RWPE2 (cell line): Measurements from ENCODE around the gene DDX18.
"Not testable (repeated sequence)": the region's sequence is repeated elsewhere in the genome, so short reads cannot be mapped to it uniquely, and the experiment has no call there.

Source experiments
- ATAC-seq: fragments of 200-7000 bp; cut with Tn5 transposase; 3 replicates; pipeline ENCODE4 v1.9.1; 2021; ENCODE audit warnings: low read depth
- DNase-seq: peaks from one replicate; pipeline ENCODE4 v3.0.0-alpha.2; 2020; ENCODE audit warnings: low spot score
- H3K27ac ChIP-seq: fragments of 450-650 bp; 2 replicates; pipeline ENCODE4 v1.5.1; 2017; ENCODE audit warnings: mild to moderate bottlenecking; ENCODE audit not compliant: poor library complexity, severe bottlenecking
- H3K27me3 ChIP-seq: fragments of 250-450 bp; sonication (Bioruptor Pico); 2 replicates; pipeline ENCODE4 v1.5.1; 2021; ENCODE audit warnings: mild to moderate bottlenecking, moderate library complexity; ENCODE audit not compliant: insufficient read depth, poor library complexity, severe bottlenecking
- H3K36me3 ChIP-seq: fragments of 250-450 bp; sonication (Bioruptor Pico); 2 replicates; pipeline ENCODE4 v1.5.1; 2020; ENCODE audit warnings: low read depth, mild to moderate bottlenecking, moderate library complexity
- H3K4me1 ChIP-seq: fragments of 250-450 bp; sonication (Bioruptor Pico); 2 replicates; pipeline ENCODE4 v1.5.1; 2021; ENCODE audit warnings: mild to moderate bottlenecking, moderate library complexity; ENCODE audit not compliant: insufficient read depth, poor library complexity, severe bottlenecking
- H3K4me3 ChIP-seq: fragments of 250-450 bp; sonication (Bioruptor Pico); 2 replicates; pipeline ENCODE4 v1.5.1; 2021; ENCODE audit warnings: mild to moderate bottlenecking, moderate library complexity; ENCODE audit not compliant: severe bottlenecking
- H3K9me3 ChIP-seq: fragments of 250-450 bp; sonication (Bioruptor Pico); 2 replicates; pipeline ENCODE4 v1.5.1; 2021; ENCODE audit warnings: mild to moderate bottlenecking, moderate library complexity; ENCODE audit not compliant: severe bottlenecking
- TF ChIP-seq, protein P1 (sequence below): fragments of 450-650 bp; IDR thresholded peaks from one replicate; pipeline ENCODE4 v1.5.1; 2017; ENCODE audit warnings: mild to moderate bottlenecking, moderate library complexity; ENCODE audit not compliant: poor library complexity, severe bottlenecking

DDX18 gene

DNA sequence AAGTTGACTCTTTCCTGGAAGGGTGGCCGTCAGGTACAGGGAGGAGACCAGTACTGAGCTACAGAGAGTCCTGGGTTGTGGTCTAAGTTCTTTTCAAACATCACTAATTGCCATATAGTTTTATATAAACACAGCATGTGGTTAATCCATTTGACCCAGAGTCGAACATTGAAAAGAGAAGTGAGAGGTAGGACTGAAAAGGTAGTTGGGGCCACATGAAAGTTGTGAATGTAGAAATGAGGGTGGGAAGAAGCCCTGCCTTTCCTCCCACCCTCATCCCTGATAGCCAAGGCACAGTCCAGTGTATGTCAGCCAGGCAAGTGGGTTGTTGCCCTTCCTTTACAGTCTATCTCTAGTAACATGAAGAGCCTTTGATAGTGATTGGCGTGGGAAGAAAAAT lies 4.4 kb downstream of the DDX18 start:
- TF ChIP-seq, protein P1, sequence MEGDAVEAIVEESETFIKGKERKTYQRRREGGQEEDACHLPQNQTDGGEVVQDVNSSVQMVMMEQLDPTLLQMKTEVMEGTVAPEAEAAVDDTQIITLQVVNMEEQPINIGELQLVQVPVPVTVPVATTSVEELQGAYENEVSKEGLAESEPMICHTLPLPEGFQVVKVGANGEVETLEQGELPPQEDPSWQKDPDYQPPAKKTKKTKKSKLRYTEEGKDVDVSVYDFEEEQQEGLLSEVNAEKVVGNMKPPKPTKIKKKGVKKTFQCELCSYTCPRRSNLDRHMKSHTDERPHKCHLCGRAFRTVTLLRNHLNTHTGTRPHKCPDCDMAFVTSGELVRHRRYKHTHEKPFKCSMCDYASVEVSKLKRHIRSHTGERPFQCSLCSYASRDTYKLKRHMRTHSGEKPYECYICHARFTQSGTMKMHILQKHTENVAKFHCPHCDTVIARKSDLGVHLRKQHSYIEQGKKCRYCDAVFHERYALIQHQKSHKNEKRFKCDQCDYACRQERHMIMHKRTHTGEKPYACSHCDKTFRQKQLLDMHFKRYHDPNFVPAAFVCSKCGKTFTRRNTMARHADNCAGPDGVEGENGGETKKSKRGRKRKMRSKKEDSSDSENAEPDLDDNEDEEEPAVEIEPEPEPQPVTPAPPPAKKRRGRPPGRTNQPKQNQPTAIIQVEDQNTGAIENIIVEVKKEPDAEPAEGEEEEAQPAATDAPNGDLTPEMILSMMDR, result no peak
- Histone ChIP-seq H3K36me3 (peaks cover 84% of the 10 kb centered on the region), H3K4me1 (peaks cover 8% of the 10 kb centered on the region), H3K27me3 (no peaks in the 10 kb centered on the region), H3K9me3 (no peaks in the 10 kb centered on the region), H3K4me3 (no peak overlapping the region), H3K27ac (no peak overlapping the region)
- ATAC-seq (no peak), DNase-seq (no peak)

DNA sequence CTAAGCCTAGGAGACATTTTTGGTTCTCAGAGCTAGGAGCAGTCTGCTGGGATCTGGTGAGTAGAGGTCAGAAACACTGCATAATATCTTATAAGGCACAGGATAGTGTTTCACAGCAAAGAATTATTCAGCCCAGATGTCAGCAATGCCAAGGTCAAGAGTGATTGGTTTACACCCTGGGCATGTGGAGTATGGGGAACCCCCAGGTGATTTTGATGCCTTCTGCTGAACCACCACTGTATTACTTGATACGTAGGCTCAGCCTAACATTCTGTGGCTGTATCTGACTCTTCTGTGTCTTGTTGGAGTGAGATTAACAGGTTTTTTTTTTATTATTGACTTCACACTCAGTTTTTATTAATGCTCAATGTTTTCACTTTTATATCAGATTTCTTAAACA lies 6.0 kb downstream of the DDX18 start:
- no peak for ATAC-seq
- TF ChIP-seq, protein P1, result no peak
- Histone ChIP-seq H3K36me3 (peaks cover 100% of the 10 kb centered on the region), H3K27ac (no peak overlapping the region), H3K9me3 (no peaks in the 10 kb centered on the region), H3K4me1 (peaks cover 7% of the 10 kb centered on the region), H3K27me3 (no peaks in the 10 kb centered on the region), H3K4me3 (no peak overlapping the region)
- DNase-seq, result no peak

GRCh38 chr2:117825437-117825836 lies 10.9 kb downstream of the DDX18 start:
- Histone ChIP-seq H3K36me3 (peaks cover 98% of the 10 kb centered on the region), H3K27ac (no peak overlapping the region)

GRCh38 chr2:117827464-117827863 lies 13.0 kb downstream of the DDX18 start:
- not testable (repeated sequence) for H3K4me1 ChIP-seq, H3K27me3 ChIP-seq, H3K27ac ChIP-seq, H3K4me3 ChIP-seq, DNase-seq, H3K9me3 ChIP-seq, ATAC-seq
- peaks cover 95% of the 10 kb centered on the region for H3K36me3 ChIP-seq

More at GRCh38 chr2:117825437-117825836, 10.9 kb downstream of the DDX18 start:
- ATAC-seq, result no peak
- H3K9me3 ChIP-seq, result no peaks in the 10 kb centered on the region
- TF ChIP-seq, protein P1, result no peak
- no peak overlapping the region for H3K4me3 ChIP-seq
- H3K4me1 ChIP-seq, result no peaks in the 10 kb centered on the region
- no peaks in the 10 kb centered on the region for H3K27me3 ChIP-seq
- DNase-seq, result no peak

DNA sequence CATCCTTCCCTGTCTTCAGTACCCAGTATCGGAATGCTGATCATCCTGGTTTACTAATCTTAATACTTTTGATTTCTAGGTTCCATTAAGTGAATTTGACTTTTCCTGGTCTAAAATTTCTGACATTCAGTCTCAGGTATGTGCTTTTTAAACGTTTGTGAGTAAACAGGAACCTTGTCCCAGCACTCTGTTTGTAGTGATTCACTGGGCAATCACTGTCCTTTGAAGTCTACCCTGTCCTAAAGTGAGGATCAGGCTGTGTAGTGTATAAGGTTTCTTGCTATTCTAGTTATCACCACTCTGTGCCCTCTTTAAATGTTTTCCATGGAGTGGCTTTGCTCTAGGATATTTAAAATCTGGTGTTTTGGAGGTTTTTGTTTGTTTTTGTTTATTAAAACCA lies 14.4 kb downstream of the DDX18 start:
- DNase-seq (no peak), ATAC-seq (no peak)
- peaks cover 88% of the 10 kb centered on the region for H3K36me3 ChIP-seq
- H3K9me3 ChIP-seq, result no peaks in the 10 kb centered on the region
- no peak overlapping the region for H3K27ac ChIP-seq
- H3K4me3 ChIP-seq, result no peak overlapping the region
- TF ChIP-seq, protein P1, result no peak
- H3K4me1 ChIP-seq, result no peaks in the 10 kb centered on the region
- no peaks in the 10 kb centered on the region for H3K27me3 ChIP-seq
